ENCODE data around the gene ENSA. TPM values are rescaled to one million over a fixed set of nuclear protein-coding genes. Genes with fewer than 3 reads are reported as not detected.

ENSA gene
- total RNA-seq, 1 experiment from 2014 or later: 194 TPM

DNA sequence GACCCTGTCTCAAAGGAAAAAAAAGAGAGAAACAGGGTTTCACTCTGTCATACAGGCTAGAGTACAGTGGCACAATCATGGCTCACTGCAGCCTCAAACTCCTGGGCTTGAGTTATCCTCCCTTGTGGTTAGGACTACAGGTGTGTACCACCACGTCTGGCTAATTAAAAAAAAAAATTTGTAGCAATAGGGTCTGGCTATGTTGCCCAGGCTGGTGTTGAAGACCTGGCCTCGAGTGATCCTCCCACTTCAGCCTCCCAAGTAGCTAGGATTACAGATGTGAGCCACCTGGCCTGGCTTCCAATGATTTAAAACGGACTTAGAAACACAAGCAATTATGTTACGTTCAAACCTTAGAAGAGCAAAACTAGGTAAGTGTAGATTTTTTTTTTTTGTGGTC, 45.5 kb upstream of the ENSA start:
- H3K4me2 ChIP-seq (ENCODE audit: low read length): no peak overlapping the region
- no peaks in the 10 kb centered on the region for H3K4me1 ChIP-seq (ENCODE audit: insufficient read depth, low read length)
- H3K36me3 ChIP-seq (ENCODE audit: low read depth, low read length): peaks cover 3% of the 10 kb centered on the region; the same call in 1 of the 2 replicates
- no peak overlapping the region for H2AFZ ChIP-seq (ENCODE audit: low read length)
- H4K20me1 ChIP-seq (ENCODE audit: low read length): no peaks in the 10 kb centered on the region
- H3K9me2 ChIP-seq (replicated peaks; ENCODE audit: low read length): no peaks in the 10 kb centered on the region
- ATAC-seq: no peak
- no peak for DNase-seq
- BruUV-seq (replicated peaks): no TSS peak
- no peak overlapping the region for H3K27ac ChIP-seq (ENCODE audit: low read length)
- POLR2A ChIA-PET (ENCODE audit: unreplicated experiment): no interaction called here
- no peak overlapping the region for H3K9ac ChIP-seq (ENCODE audit: low read length)
- TF ChIP-seq, protein P1, sequence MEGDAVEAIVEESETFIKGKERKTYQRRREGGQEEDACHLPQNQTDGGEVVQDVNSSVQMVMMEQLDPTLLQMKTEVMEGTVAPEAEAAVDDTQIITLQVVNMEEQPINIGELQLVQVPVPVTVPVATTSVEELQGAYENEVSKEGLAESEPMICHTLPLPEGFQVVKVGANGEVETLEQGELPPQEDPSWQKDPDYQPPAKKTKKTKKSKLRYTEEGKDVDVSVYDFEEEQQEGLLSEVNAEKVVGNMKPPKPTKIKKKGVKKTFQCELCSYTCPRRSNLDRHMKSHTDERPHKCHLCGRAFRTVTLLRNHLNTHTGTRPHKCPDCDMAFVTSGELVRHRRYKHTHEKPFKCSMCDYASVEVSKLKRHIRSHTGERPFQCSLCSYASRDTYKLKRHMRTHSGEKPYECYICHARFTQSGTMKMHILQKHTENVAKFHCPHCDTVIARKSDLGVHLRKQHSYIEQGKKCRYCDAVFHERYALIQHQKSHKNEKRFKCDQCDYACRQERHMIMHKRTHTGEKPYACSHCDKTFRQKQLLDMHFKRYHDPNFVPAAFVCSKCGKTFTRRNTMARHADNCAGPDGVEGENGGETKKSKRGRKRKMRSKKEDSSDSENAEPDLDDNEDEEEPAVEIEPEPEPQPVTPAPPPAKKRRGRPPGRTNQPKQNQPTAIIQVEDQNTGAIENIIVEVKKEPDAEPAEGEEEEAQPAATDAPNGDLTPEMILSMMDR (conservative IDR thresholded peaks at IDR 0.05; ENCODE audit: low read depth, low read length): no peak
- TF ChIP-seq EZH2 (IDR thresholded peaks at IDR 0.05; ENCODE audit: low read length, unreplicated experiment) (no peak), EZH2phosphoT487 (IDR thresholded peaks at IDR 0.05; ENCODE audit: borderline replicate concordance, low read length) (no peak)
- no peak overlapping the region for H3K4me3 ChIP-seq (ENCODE audit: low read length)
- CTCF ChIA-PET: interaction anchor here (0.6 to 0.7 kb wide), 2 partner anchors 13 to 141 kb away, joined by 4 read pairs; no protein-coding TSS in a partner anchor
- H3K79me2 ChIP-seq (ENCODE audit: low read length): no peaks in the 10 kb centered on the region
- intact Hi-C loops (cut with micrococcal nuclease): no loop called here
- H3F3A ChIP-seq (ENCODE audit: low read length, unreplicated experiment): no peaks in the 10 kb centered on the region
- no peaks in the 10 kb centered on the region for H3K27me3 ChIP-seq (ENCODE audit: low read length)
- H3K9me3 ChIP-seq (ENCODE audit: low read length): no peaks in the 10 kb centered on the region

DNA sequence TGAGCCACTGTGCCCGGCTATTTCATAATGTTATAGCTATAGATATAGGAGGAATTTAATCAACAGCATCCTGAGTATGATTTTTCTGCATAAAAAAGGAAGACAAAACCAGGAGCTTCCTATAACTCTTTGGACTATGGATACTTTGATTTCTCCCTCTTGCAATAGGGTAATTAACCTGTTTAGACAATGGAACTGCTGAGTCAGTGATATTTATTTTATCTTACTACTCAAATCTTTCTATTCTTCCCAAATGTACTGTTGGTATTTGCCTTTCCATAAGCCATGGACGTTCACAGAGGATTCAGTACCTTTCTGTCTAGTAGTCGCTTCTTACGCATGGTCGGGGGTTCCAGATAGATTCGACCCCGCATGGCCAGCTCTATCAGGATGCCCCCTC, 33.9 kb upstream of the ENSA start:
- Histone ChIP-seq H3K9me2 (replicated peaks; ENCODE audit: low read length) (no peaks in the 10 kb centered on the region), H2AFZ (ENCODE audit: low read length) (no peak overlapping the region), H3K27me3 (ENCODE audit: low read length) (no peaks in the 10 kb centered on the region), H3K27ac (ENCODE audit: low read length) (no peak overlapping the region), H3K36me3 (ENCODE audit: low read depth, low read length) (peaks cover 14% of the 10 kb centered on the region), H3K79me2 (ENCODE audit: low read length) (no peaks in the 10 kb centered on the region), H3F3A (ENCODE audit: low read length, unreplicated experiment) (no peaks in the 10 kb centered on the region), H4K20me1 (ENCODE audit: low read length) (no peaks in the 10 kb centered on the region), H3K9me3 (ENCODE audit: low read length) (no peaks in the 10 kb centered on the region), H3K9ac (ENCODE audit: low read length) (no peak overlapping the region), H3K4me3 (ENCODE audit: low read length) (no peak overlapping the region), H3K4me1 (ENCODE audit: insufficient read depth, low read length) (peaks cover 7% of the 10 kb centered on the region), H3K4me2 (ENCODE audit: low read length) (no peak overlapping the region)
- BruUV-seq (replicated peaks): no TSS peak
- POLR2A ChIA-PET (ENCODE audit: unreplicated experiment): interaction anchor here (0.6 to 1.0 kb wide), 2 partner anchors 34 to 84 kb away, joined by 3 to 9 read pairs; partner anchors contain the start of gene GOLPH3L
- intact Hi-C loops (cut with micrococcal nuclease): no loop called here
- ATAC-seq (no peak), DNase-seq (no peak)
- CTCF ChIA-PET: no interaction called here
- TF ChIP-seq EZH2 (IDR thresholded peaks at IDR 0.05; ENCODE audit: low read length, unreplicated experiment) (no peak), EZH2phosphoT487 (IDR thresholded peaks at IDR 0.05; ENCODE audit: borderline replicate concordance, low read length) (no peak)
- TF ChIP-seq, protein P1 (conservative IDR thresholded peaks at IDR 0.05; ENCODE audit: low read depth, low read length): no peak

DNA sequence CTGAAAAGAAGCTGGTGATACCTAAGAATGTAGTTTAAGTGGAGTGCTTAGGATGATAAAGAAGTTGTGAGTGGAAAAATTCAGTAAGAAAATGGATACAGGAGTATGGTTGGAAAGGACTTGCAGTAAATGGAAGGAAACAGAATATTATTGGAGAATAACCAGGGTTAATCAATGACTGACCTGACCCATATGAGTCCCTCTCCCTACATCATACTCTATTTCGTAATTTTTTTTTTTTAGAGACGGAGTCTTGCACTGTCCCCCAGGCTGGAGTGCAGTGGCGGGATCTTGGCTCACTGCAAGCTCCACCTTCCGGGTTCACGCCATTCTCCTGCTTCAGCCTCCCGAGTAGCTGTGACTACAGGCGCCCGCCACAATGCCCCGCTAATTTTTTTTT, 33.4 kb upstream of the ENSA start:
- intact Hi-C loops (cut with micrococcal nuclease): no loop called here
- no peak overlapping the region for H3K9ac ChIP-seq (ENCODE audit: low read length)
- H3K4me3 ChIP-seq (ENCODE audit: low read length): no peak overlapping the region
- ChIA-PET POLR2A (ENCODE audit: unreplicated experiment) (interaction anchor here (0.6 to 1.0 kb wide), 2 partner anchors 34 to 83 kb away, joined by 3 to 9 read pairs; partner anchors contain the start of gene GOLPH3L), CTCF (no interaction called here)
- no peaks in the 10 kb centered on the region for H3K79me2 ChIP-seq (ENCODE audit: low read length)
- peaks cover 2% of the 10 kb centered on the region for H3K4me1 ChIP-seq (ENCODE audit: insufficient read depth, low read length)
- ATAC-seq: no peak
- no peaks in the 10 kb centered on the region for H3K9me2 ChIP-seq (replicated peaks; ENCODE audit: low read length)
- peaks cover 14% of the 10 kb centered on the region for H3K36me3 ChIP-seq (ENCODE audit: low read depth, low read length)
- H3K9me3 ChIP-seq (ENCODE audit: low read length): no peaks in the 10 kb centered on the region
- H3K4me2 ChIP-seq (ENCODE audit: low read length): no peak overlapping the region
- no peaks in the 10 kb centered on the region for H4K20me1 ChIP-seq (ENCODE audit: low read length)
- H3F3A ChIP-seq (ENCODE audit: low read length, unreplicated experiment): no peaks in the 10 kb centered on the region
- TF ChIP-seq EZH2 (IDR thresholded peaks at IDR 0.05; ENCODE audit: low read length, unreplicated experiment) (no peak), EZH2phosphoT487 (IDR thresholded peaks at IDR 0.05; ENCODE audit: borderline replicate concordance, low read length) (no peak)
- TF ChIP-seq, protein P1 (conservative IDR thresholded peaks at IDR 0.05; ENCODE audit: low read depth, low read length): no peak
- H3K27me3 ChIP-seq (ENCODE audit: low read length): no peaks in the 10 kb centered on the region
- no peak overlapping the region for H2AFZ ChIP-seq (ENCODE audit: low read length)
- no peak for DNase-seq
- BruUV-seq (replicated peaks): no TSS peak
- no peak overlapping the region for H3K27ac ChIP-seq (ENCODE audit: low read length)
